GM23248 (cell line): ENCODE data around the gene DMKN. TPM values are rescaled to one million over a fixed set of nuclear protein-coding genes. Genes with fewer than 3 reads are reported as not detected.

Experiments used
- DNase-seq: peaks from one replicate; pipeline ENCODE4 v3.0.0-alpha.2; 2015
- H2AFZ ChIP-seq: fragments of 200-600 bp; sonication (generic); 2 replicates; pipeline ENCODE4 v1.6.1; 2016; ENCODE audit warnings: antibody characterized with exemption
- H3F3A ChIP-seq: fragments of 200-600 bp; sonication (generic); 2 replicates; pipeline ENCODE4 v1.6.1; 2016; ENCODE audit warnings: mild to moderate bottlenecking, antibody characterized with exemption, mixed run types; ENCODE audit not compliant: insufficient read depth
- H3K27ac ChIP-seq: fragments of 200-600 bp; sonication (generic); 2 replicates; pipeline ENCODE4 v1.5.1; 2016; ENCODE audit warnings: mild to moderate bottlenecking
- H3K27me3 ChIP-seq: fragments of 200-600 bp; sonication (generic); replicated peaks from 2 replicates; pipeline ENCODE4 v1.6.1; 2016; ENCODE audit warnings: mild to moderate bottlenecking; ENCODE audit not compliant: insufficient read depth
- H3K36me3 ChIP-seq: fragments of 200-600 bp; sonication (generic); 2 replicates; pipeline ENCODE4 v1.6.1; 2016; ENCODE audit warnings: low read depth, mild to moderate bottlenecking
- H3K4me1 ChIP-seq: fragments of 200-600 bp; sonication (generic); 2 replicates; pipeline ENCODE4 v1.6.1; 2016; ENCODE audit warnings: mild to moderate bottlenecking; ENCODE audit not compliant: insufficient read depth
- H3K4me2 ChIP-seq: fragments of 200-600 bp; sonication (generic); one replicate; pipeline ENCODE4 v1.6.1; 2016; ENCODE audit warnings: mild to moderate bottlenecking; ENCODE audit not compliant: unreplicated experiment
- H3K4me3 ChIP-seq: fragments of 200-600 bp; sonication (generic); 2 replicates; pipeline ENCODE4 v1.5.1; 2016; ENCODE audit warnings: mild to moderate bottlenecking
- H3K79me2 ChIP-seq: fragments of 200-600 bp; sonication (generic); 2 replicates; pipeline ENCODE4 v1.6.1; 2016; ENCODE audit warnings: mild to moderate bottlenecking; ENCODE audit not compliant: insufficient read depth
- H3K9ac ChIP-seq: fragments of 200-600 bp; sonication (generic); 2 replicates; pipeline ENCODE4 v1.6.1; 2016; ENCODE audit warnings: mild to moderate bottlenecking
- H3K9me2 ChIP-seq: fragments of 200-600 bp; sonication (generic); 2 replicates; pipeline ENCODE4 v1.6.1; 2016; ENCODE audit warnings: mixed run types, mild to moderate bottlenecking, moderate library complexity; ENCODE audit not compliant: insufficient read depth
- H3K9me3 ChIP-seq: fragments of 200-600 bp; sonication (generic); one replicate; pipeline ENCODE4 v1.6.1; 2017; ENCODE audit warnings: low read depth
- H4K20me1 ChIP-seq: fragments of 200-600 bp; sonication (generic); 2 replicates; pipeline ENCODE4 v1.6.0; 2016; ENCODE audit not compliant: insufficient read depth
- EZH2 ChIP-seq: fragments of 200-600 bp; sonication (generic); IDR thresholded peaks from 2 replicates; pipeline ENCODE4 v1.6.1; 2018; ENCODE audit warnings: antibody characterized with exemption, mild to moderate bottlenecking; ENCODE audit not compliant: insufficient read depth, poor library complexity, severe bottlenecking
- EZH2phosphoT487 ChIP-seq: fragments of 200-600 bp; sonication (generic); IDR thresholded peaks from 2 replicates; pipeline ENCODE4 v1.6.1; 2018; ENCODE audit warnings: antibody characterized with exemption, moderate library complexity, mild to moderate bottlenecking, low read depth; ENCODE audit not compliant: insufficient read depth
- WGBS, 2 experiments: methylation state at CpG; one replicate each; pipeline ENCODE4 v1.1.6; 2015 to 2017; ENCODE audit warnings: low lambda C conversion rate in 2 of 2, low coverage in 1 of 2; ENCODE audit errors: missing lambda C conversion rate in 2 of 2; 5-methylcytosine and 5-hydroxymethylcytosine counted together
- in situ Hi-C: fragments of 300-500 bp; cut with MboI; formaldehyde crosslinking; loops from 2 replicates; pipeline ENCODE4 v1.15.0; 2020
- polyA plus RNA-seq: library from polyadenylated mRNA; unstranded; fragments of >200 nt; fragmentation: Nextera tagmentation; extraction: Ambion mirVana; gene quantifications from 2 replicates; pipeline ENCODE4 v1.2.1, GENCODE V29; 2016
- total RNA-seq: library from RNA; depleted of rRNA; stranded (reverse); fragments of >200 nt; shearing (Covaris generic); gene quantifications from 2 replicates; pipeline ENCODE4 v1.2.3, GENCODE V29; 2014

DMKN gene
- total and polyA plus RNA-seq, 2 experiments from 2014 or later = 25.4 to 34.5 TPM

- no peak overlapping the region for H3K9ac ChIP-seq
- H3K27ac ChIP-seq = no peak overlapping the region
- no peaks in the 10 kb centered on the region for H3K9me2 ChIP-seq
- TF ChIP-seq EZH2phosphoT487 = no peak
- TF ChIP-seq EZH2 = no peak
- no peak overlapping the region for H2AFZ ChIP-seq
- H3K36me3 ChIP-seq = no peaks in the 10 kb centered on the region
- 79 to 81% methylated on average over 21 of the region's 21 CpGs for WGBS, 2 experiments
- peaks cover 8% of the 10 kb centered on the region for H3K79me2 ChIP-seq
- no peaks in the 10 kb centered on the region for H3K9me3 ChIP-seq
- H3K27me3 ChIP-seq = no peaks in the 10 kb centered on the region
- H4K20me1 ChIP-seq = no peaks in the 10 kb centered on the region
- no peak overlapping the region for H3K4me3 ChIP-seq
- H3K4me2 ChIP-seq = no peak overlapping the region
- no peaks in the 10 kb centered on the region for H3F3A ChIP-seq
- DNase-seq = no peak
- no peaks in the 10 kb centered on the region for H3K4me1 ChIP-seq
- in situ Hi-C loops = no loop called here
These were observed 37.8 kb upstream of the DMKN start for GRCh38 chr19:35551091-35551810.

- Histone ChIP-seq H3K36me3 (no peaks in the 10 kb centered on the region), H3K4me1 (no peaks in the 10 kb centered on the region), H3K27ac (no peak overlapping the region), H3K9ac (no peak overlapping the region), H3K27me3 (no peaks in the 10 kb centered on the region), H3K79me2 (peaks cover 17% of the 10 kb centered on the region), H4K20me1 (no peaks in the 10 kb centered on the region), H3K4me2 (no peak overlapping the region), H3K9me3 (no peaks in the 10 kb centered on the region), H3F3A (no peaks in the 10 kb centered on the region), H3K9me2 (no peaks in the 10 kb centered on the region), H3K4me3 (no peak overlapping the region), H2AFZ (no peak overlapping the region)
- 80 to 86% methylated on average over 14 to 15 of the region's 15 CpGs for WGBS, 2 experiments
- TF ChIP-seq EZH2phosphoT487 (no peak), EZH2 (no peak)
- no peak for DNase-seq
- in situ Hi-C loops = no loop called here
These were observed 36.6 kb upstream of the DMKN start for GRCh38 chr19:35549879-35550523.

GRCh38 chr19:35549174-35549788 is 35.8 kb upstream of the DMKN start:
- WGBS, 2 experiments = 19 to 21% methylated on average over 6 of the region's 6 CpGs
- no peaks in the 10 kb centered on the region for H3K36me3 ChIP-seq
- H3K9me3 ChIP-seq = no peaks in the 10 kb centered on the region
- H2AFZ ChIP-seq = no peak overlapping the region
- H3K9ac ChIP-seq = no peak overlapping the region
- no peaks in the 10 kb centered on the region for H3K27me3 ChIP-seq
- H3K9me2 ChIP-seq = no peaks in the 10 kb centered on the region
- peaks cover 25% of the 10 kb centered on the region for H3K79me2 ChIP-seq
- in situ Hi-C loops = no loop called here
- H3K4me2 ChIP-seq = no peak overlapping the region
- H3F3A ChIP-seq = no peaks in the 10 kb centered on the region
- TF ChIP-seq EZH2phosphoT487 (no peak), EZH2 (no peak)
- DNase-seq = peak; percentile 84
- H3K4me3 ChIP-seq = no peak overlapping the region
- H3K4me1 ChIP-seq = no peaks in the 10 kb centered on the region
- H3K27ac ChIP-seq = no peak overlapping the region
- no peaks in the 10 kb centered on the region for H4K20me1 ChIP-seq

- no peak for DNase-seq
- Histone ChIP-seq H3K27me3 (no peaks in the 10 kb centered on the region), H3K9me3 (no peaks in the 10 kb centered on the region), H3K4me2 (peak overlapping the region; percentile 93), H3K36me3 (no peaks in the 10 kb centered on the region), H3K27ac (no peak overlapping the region), H4K20me1 (no peaks in the 10 kb centered on the region), H2AFZ (no peak overlapping the region), H3K9ac (peak overlapping the region; percentile 94), H3K79me2 (peaks cover 29% of the 10 kb centered on the region), H3K9me2 (no peaks in the 10 kb centered on the region), H3F3A (no peaks in the 10 kb centered on the region), H3K4me3 (peak overlapping the region; percentile 90), H3K4me1 (no peaks in the 10 kb centered on the region)
- 89 to 90% methylated on average over 8 of the region's 8 CpGs for WGBS, 2 experiments
- in situ Hi-C loops = no loop called here
- TF ChIP-seq EZH2phosphoT487 = no peak
- TF ChIP-seq EZH2 = no peak
These were observed 33.1 kb upstream of the DMKN start for GRCh38 chr19:35546532-35546931.
